Measurements from ENCODE around the gene IRF5. TPM values are rescaled to one million over a fixed set of nuclear protein-coding genes. Genes with fewer than 3 reads are reported as not detected.

IRF5 gene
- total RNA-seq, 1 donor from 2014 or later = 0.37 TPM

- Mint-ChIP-seq H3K27ac (ENCODE audit: unreplicated experiment) (no peak overlapping the region), H3K4me3 (ENCODE audit: unreplicated experiment) (no peak overlapping the region), H3K36me3 (ENCODE audit: low read depth) (no peaks in the 10 kb centered on the region), H3K27me3 (ENCODE audit: low read depth) (peaks cover 13% of the 10 kb centered on the region), H3K9me3 (ENCODE audit: low read depth) (no peaks in the 10 kb centered on the region), H3K4me1 (ENCODE audit: low read depth) (peaks cover 21% of the 10 kb centered on the region)
- TF ChIP-seq, protein P1, sequence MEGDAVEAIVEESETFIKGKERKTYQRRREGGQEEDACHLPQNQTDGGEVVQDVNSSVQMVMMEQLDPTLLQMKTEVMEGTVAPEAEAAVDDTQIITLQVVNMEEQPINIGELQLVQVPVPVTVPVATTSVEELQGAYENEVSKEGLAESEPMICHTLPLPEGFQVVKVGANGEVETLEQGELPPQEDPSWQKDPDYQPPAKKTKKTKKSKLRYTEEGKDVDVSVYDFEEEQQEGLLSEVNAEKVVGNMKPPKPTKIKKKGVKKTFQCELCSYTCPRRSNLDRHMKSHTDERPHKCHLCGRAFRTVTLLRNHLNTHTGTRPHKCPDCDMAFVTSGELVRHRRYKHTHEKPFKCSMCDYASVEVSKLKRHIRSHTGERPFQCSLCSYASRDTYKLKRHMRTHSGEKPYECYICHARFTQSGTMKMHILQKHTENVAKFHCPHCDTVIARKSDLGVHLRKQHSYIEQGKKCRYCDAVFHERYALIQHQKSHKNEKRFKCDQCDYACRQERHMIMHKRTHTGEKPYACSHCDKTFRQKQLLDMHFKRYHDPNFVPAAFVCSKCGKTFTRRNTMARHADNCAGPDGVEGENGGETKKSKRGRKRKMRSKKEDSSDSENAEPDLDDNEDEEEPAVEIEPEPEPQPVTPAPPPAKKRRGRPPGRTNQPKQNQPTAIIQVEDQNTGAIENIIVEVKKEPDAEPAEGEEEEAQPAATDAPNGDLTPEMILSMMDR (IDR thresholded peaks at IDR 0.05) = no peak
- DNase-seq (ENCODE audit: low spot score) = no peak
Observed at GRCh38 chr7:128906766-128907559, 30.8 kb upstream of the IRF5 start.

- Mint-ChIP-seq H3K4me3 (ENCODE audit: unreplicated experiment) (peak overlapping the region; percentile 75), H3K9me3 (ENCODE audit: low read depth) (no peaks in the 10 kb centered on the region), H3K36me3 (ENCODE audit: low read depth) (no peaks in the 10 kb centered on the region), H3K27ac (ENCODE audit: unreplicated experiment) (no peak overlapping the region), H3K4me1 (ENCODE audit: low read depth) (peaks cover 14% of the 10 kb centered on the region), H3K27me3 (ENCODE audit: low read depth) (peaks cover 15% of the 10 kb centered on the region)
- no peak for DNase-seq (ENCODE audit: low spot score)
- TF ChIP-seq, protein P1 (IDR thresholded peaks at IDR 0.05) = no peak
Observed at GRCh38 chr7:128908750-128909624, 28.7 kb upstream of the IRF5 start.

DNA sequence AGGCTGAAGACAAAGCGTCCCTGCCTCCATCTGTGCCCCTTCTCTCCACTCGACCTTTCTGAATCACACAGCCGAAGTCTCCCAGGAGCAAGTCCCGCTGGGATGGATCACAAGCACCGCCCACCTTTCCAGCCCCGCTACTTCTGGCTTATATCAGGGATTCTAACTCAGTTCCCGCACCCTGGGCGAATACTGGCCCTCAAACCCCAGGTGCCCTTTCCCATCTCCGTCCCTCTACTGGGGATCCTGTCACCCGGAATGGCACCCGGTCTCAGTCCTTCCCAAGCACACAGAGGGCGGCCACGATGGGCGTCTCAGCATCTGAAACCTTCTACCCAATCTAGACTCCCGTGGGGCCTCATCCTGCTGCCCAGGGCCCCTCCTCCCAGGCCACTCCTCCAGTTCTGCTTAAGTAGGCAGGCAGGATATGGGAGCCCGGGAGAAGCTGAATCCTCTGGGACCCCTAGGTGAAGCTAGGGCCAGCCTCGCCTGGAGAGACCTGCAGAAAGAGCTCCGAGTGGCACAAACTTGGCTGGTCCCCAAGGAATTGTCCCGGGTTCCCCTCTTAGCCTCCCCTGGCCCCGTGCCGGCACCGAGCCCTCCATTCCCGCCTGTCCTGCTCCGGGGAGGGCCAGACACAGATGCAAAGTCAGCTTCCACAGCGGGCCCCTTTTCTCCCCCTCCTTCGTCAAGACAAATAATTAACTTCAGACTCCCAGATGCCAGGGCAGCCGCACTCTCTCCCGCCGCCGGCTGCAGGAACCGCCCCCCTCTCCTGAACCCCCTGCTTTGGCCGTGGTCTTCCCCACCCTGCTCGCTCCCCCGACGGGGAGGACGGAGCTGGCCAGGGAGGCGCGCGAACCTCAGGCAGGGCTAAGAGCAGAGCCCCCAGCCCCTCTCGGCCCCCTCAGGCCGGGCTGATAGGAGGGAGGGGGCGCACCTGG, 27.8 kb upstream of the IRF5 start:
- no peaks in the 10 kb centered on the region for H3K36me3 Mint-ChIP-seq (ENCODE audit: low read depth)
- H3K4me3 Mint-ChIP-seq (ENCODE audit: unreplicated experiment) = peak overlapping the region; percentile 75
- DNase-seq (ENCODE audit: low spot score) = no peak
- TF ChIP-seq, protein P1 (IDR thresholded peaks at IDR 0.05) = no peak
- no peaks in the 10 kb centered on the region for H3K9me3 Mint-ChIP-seq (ENCODE audit: low read depth)
- peaks cover 20% of the 10 kb centered on the region for H3K27me3 Mint-ChIP-seq (ENCODE audit: low read depth)
- peak overlapping the region; percentile 9 for H3K27ac Mint-ChIP-seq (ENCODE audit: unreplicated experiment)
- peaks cover 11% of the 10 kb centered on the region for H3K4me1 Mint-ChIP-seq (ENCODE audit: low read depth)

- Mint-ChIP-seq H3K27ac (ENCODE audit: unreplicated experiment) (peak within 1 kb of the TSS; percentile 9), H3K4me1 (ENCODE audit: low read depth) (peaks cover 11% of the 10 kb centered on the region), H3K9me3 (ENCODE audit: low read depth) (no peaks in the 10 kb centered on the region), H3K27me3 (ENCODE audit: low read depth) (peaks cover 23% of the 10 kb centered on the region), H3K4me3 (ENCODE audit: unreplicated experiment) (peak within 1 kb of the TSS; percentile 75), H3K36me3 (ENCODE audit: low read depth) (no peaks in the 10 kb centered on the region)
- TF ChIP-seq, protein P1 (IDR thresholded peaks at IDR 0.05) = no peak
- no peak for DNase-seq (ENCODE audit: low spot score)
Observed at GRCh38 chr7:128910569-128910945, 27.2 kb upstream of the IRF5 start, which contains the start of gene KCP. Gene KCP (minus strand): TSS chr7:128910709. CDS start chr7:128910676, 33 bp downstream.
